Epidermal melanocyte (primary cell): Measurements from ENCODE around the gene CGB3.
"Not testable (repeated sequence)": the region's sequence is repeated elsewhere in the genome, so short reads cannot be mapped to it uniquely, and the experiment has no call there.

ENCODE experiments used
- DNase-seq: peaks from one replicate; pipeline ENCODE4 v3.0.0; 2011; ENCODE audit warnings: low spot score; ENCODE audit not compliant: insufficient read length

CGB3 gene

DNA sequence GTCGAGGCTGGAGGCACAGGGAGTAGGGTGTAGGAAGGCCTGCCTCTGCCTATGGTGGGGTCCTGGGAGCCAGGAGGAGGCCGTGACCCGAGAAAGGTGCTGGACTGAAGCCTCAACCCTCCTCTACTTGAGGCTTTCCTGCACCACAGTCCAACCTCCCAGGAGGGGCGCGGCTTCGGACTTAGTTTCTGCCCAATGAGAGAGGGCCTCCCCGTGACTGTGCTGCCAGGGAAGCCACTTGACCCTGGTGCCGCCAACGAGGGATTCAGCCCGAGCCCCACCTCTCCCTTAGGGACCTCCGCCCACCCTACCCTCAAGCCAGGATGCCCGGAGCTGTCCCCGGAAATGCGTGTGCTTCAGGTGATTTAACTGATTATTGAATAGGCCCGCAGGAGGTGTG is at the start of gene CGB3:
Gene CGB3, minus strand, starts transcription at position 101 of the 400 bp plus-strand sequence. CDS start 362 bp downstream, outside the sequence.
- DNase-seq = not testable (repeated sequence)

DNA sequence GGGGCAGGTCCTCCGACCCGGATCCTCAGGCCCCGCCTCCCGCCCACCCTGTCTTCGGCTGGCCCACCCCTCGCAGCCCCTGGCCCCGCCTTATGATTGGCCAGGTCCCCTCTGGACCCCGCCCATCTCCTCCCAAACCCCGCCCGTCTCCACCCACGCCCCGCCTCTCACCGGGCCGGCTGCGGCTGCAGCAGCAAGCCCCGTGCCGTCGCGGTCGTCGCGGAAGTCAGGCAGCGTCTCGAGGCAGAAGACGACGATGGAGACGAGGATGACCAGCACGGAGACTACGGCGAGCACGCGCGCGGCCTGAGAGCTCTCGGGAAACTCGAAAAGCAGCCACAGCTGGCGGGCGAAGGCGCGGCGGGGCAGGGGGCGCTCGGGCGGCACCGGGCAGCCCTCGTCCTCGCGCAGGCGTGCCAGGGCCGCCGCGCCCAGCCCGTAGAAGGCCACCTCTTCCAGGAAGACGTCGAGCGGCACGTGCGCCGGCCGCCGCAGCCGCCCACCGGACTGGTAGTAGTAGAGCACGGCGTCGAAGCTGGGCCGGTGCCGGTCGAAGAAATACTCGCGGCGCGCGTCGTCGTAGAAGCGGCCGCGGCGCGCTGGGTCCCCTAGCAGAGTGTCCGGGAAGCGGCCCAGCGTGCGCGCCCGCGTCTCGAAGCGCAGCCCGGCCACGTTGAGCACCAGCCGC is 47.9 kb upstream of the CGB3 start:
- peak; percentile 9 for DNase-seq

DNA sequence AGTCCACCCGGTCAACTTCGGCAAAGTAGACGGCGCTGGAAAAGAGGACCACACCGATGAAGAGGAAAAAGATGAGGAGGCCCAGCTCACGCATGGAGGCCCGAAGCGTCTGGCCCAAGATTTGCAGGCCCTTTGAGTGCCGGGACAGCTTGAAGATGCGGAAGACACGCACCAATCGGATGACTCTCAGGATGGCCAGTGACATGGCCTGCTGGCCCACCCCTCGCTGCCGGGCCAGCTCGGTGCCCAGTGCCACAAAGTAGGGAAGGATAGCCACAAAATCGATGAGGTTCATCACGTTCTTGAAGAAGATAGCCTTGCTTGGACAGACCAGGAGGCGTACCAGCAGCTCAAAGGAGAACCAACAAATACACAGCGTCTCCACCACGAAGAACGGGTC is 46.3 kb upstream of the CGB3 start:
- DNase-seq = no peak

DNA sequence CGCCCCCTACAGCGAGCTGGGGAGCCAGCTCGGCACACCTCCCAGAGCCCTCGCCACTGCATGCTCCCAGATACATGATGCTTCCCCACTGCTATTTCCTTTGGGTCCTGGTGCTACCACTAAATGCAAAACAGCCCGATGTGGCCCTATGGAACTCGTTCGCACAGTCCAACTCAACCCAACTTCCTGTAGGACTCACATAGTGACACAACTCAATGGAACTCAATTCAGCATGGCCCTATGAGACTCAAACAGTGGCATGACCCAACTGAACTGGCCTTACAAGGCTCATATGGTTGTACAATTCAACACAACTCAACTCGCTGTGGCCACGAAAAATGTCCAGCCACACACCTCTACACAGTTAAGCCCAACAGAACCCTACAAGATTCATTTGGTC is 44.9 kb upstream of the CGB3 start:
- DNase-seq = no peak

DNA sequence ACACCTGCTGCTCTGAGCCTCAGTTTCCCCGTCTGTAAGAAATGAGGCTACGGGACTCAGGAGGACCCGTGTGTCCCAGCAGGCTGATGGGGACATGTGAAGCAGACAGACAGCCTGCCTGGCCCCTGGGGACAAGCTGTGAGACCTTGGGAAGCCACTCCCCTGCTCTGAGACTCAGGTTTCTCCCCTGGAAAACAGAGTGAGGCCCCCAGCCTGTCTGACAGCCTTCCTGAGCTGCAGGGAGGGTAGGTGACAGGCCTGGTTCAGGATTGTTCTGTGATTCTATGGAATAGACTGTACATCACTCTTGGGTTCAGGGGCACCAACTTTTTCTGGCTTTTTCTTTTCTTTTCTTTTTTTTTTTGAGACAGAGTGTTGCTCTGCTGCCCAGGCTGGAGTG is 43.4 kb upstream of the CGB3 start:
- peak; percentile 19 for DNase-seq

DNA sequence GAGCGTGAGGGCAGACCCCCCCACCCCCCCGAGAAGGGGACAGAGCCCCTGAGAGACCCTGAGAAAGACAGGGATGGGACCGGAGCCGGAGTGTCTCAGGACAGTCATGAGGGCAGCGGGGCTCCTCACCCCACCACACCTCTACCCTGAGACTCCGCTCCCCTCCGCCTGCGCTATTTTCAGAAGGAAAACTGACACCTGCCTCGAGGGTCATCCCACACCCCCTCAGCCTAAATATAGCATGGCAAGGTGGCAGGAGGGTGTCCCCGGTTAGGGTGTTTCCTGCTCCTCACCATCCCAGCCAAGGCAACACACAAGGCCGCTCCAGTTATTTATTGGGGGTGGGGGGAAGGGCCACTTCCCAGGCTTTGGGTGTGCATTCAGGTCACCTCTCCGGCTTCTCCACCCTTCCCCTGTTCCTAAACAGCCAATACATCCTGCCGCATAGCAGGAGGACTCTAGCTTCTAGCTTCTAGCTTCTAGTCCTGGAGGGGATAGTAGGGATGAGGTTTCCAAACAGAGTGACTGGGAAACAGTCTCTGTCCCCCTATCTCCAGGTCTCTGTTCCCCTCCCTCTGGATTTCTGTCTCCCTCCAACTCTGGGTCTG is 41.9 kb upstream of the CGB3 start:
- peak; percentile 17 for DNase-seq

DNA sequence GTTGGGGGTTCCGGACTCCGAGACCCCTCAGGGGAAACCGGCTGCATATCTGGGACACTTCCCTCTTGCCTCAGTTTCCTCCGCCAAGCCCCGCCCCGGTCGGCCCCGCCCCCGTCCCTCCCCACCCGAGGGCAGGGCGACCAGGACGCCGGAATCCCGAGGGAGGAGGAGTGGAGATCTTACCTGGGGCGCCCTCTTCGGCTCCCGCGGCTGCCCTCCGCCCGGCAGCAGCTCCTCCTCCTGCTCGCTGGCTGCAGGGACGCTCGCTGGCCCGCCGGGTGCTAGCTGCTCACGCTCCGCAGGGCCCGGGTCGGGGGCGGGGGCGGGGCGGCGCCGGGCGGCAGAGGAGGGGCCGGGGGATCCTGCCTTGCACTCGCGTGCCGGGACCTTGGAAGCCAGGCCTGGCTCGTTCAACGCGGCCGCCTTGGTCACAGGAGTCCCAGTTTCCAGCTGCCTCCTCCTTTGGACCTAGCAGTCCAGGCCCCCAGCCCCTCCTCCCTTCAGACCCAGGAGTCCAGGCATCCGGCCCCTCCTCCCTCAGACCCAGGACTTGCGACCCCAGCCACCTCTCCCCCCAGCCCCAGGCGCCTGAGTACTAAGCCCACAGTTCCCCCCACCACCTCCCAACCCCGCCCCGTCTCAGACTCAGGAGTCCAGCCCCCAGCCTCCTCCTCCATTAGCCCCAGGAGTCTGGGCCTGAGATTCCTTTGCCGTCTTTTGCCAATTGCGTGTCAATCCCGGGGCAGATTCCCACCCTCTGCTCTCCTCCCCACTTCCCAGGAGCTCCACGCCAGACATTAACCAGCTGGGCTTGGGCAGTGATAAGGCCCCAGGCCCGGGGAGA is 40.9 kb upstream of the CGB3 start, which contains the start of gene NTF4:
Gene NTF4, minus strand, starts transcription at position 51 of the 844 bp plus-strand sequence. CDS start 2,821 bp downstream, outside the sequence.
- DNase-seq = peak; percentile 30

DNA sequence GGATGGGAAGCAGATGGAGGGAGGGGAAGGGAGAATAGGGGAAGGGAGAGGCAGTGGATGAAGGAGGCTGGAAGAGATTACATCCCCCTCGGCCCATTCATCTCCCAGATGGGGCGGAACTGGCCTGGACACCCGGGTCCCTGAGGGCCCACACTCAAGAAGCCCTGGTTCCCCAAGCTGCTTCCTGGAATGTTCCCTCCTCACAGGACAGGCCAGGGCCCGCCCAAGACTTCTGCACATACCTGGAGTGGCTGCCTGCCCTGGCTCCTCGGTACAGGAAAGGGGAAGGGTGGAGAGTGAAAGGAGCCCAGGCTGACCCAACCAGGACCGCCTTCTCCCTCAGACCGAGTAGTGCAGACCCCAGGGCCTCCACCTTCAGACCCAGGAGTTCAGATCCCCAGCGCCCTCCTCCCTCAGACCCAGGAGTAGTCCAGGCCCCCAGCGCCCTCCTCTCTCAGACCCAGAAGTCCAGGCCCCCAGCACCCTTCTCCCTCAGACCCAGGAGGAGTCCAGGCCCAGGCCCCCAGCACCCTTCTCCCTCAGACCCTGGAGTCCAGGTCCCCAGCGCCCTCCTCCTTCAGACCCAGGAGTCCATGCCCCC is 40.0 kb upstream of the CGB3 start:
- peak; percentile 14 for DNase-seq

DNA sequence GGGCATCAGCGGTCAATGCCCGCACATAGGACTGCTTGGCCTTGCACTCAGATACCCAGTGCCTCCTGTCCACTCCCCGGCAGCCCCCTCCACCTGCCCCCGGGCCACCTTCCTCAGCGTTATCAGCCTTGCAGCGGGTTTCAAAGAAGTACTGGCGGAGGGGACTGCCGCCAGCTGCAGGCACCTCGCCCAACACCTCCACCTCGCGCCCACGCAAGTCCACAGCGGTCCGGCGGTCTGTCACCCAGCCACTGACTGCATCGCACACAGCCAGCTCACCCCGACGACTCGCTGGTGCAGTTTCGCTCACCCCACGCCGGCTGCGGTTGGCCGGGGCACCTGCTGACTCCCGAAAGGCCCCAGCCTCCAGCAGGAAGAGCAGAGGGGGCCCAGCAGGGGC is 37.3 kb upstream of the CGB3 start:
- DNase-seq = peak; percentile 3

DNA sequence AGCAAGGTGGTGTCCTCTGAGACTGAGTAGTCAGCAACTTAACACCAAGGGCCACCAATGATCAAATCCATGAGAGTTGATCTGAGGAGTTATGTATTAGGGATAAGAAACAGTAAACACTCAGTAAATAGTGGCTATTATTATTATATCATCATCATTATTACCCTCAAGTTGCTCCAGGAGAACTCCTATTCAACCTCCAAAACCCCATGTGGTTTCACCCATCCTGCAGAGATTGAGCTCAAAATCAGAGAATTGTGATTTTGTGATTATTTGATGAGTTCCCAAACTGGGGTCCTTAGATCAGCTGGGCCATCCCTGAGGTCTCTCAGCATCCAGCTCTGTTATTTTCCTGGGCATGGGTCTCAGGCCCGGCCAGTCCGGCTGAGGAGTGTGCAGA is 36.9 kb upstream of the CGB3 start:
- DNase-seq = no peak

DNA sequence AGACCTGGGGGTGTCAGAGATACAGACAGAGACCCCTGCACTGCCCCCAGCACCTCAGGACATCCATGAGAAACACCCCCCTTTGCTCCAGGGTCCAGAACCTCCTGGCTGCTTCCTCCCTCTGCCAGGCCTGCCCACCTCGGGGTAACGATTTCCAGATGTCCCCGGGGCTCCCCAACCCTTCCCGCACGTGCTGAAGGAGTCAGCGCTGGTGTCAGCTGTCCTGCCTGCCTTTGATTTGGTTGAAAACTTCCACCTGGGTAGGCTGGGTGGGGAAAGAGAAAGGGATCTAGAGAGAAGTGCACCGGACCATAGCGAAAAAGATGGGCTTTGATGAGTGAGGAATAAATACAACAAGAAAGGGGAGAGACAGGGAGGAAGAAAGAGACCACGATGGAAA is 34.9 kb upstream of the CGB3 start:
- DNase-seq = peak; percentile 15

DNA sequence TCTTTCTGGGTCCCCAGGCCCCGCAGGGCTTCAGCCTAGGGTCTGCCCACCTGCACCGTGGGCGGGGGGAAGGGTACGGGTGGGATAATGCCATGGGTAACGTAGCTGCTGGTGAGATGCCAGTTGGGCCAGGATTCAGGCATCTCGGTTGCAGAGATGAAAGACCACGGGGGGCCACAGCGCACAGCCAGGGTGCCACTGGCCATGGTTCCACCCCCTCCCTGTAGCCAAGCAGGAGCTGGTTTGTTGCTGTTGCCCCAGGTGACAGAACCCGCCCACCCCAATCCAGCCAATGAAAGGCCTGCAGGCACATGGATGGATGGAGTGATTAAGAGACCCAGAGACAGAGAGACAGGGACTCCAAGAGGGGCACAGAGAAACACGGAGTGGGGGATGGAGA is 34.4 kb upstream of the CGB3 start:
- peak; percentile 24 for DNase-seq

DNA sequence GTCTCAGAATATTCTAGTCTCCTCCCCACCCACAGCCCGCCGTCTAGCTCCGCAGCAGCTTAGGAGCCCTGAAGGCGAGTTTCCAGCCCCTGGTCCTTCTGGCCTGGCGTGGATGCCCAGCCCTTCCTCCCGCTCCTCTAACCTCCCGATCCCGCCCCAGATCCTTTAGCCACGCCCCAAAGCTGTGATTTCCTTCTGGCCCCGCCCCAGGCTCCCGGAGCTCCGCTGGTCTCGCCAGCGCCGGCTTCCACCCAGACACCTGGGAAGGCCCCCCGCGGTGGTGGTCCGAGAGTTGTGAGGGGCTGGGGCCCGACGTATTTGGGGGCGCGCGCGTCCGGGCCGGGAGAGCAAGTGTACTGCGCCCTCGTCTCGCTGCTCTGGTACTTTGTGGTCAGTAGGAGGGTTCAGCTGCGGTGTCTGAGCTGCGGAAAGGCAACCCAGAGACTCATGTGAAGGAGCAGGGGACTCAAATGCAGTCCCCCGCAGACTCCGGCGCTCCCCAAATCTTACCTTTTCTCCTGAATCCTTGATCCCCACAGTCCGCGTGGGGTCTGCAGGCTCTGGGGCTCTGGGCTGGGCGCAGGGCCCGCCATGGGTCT is 33.6 kb upstream of the CGB3 start, which contains the start of gene CGB7:
Gene CGB7, minus strand, starts transcription at position 114 of the 599 bp plus-strand sequence. CDS start 2,374 bp downstream, outside the sequence.
- peak; percentile 92 for DNase-seq

DNA sequence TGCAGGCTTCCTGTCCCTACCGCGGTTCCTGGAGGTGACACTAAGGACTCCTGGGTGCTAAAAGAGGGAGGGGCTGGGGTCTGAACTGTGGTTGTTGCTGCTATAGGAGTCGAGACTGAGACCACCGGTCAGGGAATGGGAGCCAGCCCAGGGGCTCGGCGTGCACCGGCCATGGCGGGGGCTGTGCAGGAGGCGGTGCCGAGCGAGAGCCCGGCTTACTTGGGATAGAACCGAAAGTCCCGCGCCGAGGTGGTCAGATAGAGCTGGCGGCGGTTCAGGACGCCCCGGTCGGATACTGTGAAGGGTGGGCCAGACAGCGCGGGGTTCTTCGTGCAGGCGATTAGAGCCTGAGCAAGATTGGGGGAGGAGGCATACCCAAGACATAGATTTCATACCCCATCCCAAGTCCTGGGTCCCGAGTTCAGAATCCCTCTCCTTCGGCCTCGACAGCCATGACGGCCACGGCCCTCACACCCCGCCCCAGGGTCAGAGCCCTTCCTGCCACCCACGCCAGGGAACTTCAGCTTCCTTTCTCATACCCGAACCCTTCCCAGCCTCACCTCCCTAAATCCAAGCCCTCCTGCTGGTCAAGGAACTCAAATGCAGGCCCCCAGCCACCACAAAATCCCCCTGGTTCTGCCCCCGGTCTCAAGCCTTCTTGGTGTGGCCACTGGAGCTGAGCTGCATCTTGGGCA is 32.9 kb upstream of the CGB3 start:
- DNase-seq = peak; percentile 6

DNA sequence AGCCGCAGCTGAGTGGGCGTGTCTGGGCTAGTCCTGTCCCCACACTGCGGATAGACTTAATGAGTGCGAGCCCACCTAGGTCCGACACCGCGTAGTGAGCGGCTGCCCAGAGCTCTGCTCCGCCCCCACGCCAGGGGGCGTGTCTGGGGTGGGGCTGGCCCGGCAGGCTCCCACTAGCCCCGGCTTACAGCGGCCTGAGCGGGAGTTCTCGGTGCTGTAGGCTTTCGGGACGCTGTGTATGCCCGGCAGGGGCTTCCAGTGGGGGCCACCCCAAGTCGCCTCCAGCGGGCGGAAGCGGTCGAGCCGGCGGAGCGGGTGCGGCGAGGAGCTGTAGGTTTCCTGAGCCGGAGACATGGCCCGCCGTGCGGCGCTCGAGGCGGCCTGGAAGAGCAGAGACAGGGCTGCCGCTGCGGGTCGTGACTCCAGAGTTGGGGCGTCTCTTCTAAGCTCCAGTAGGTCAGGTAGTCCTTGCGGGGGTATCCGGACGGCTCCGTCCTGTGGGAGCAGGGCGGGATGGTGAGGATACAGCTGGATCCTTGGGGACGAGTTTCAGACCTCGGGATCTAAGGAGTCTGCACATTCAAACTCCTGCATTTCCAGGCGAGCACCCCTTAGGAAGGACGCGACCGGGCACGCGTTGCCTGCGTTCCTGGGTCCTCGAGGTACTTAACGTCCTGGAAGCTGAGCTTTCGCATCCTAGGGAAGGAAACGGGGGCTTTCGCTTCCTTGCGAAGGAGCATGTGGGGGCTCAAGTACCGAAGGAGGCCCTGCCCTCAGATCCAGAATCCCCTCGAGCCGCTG is 32.2 kb upstream of the CGB3 start:
- DNase-seq = peak; percentile 84

DNA sequence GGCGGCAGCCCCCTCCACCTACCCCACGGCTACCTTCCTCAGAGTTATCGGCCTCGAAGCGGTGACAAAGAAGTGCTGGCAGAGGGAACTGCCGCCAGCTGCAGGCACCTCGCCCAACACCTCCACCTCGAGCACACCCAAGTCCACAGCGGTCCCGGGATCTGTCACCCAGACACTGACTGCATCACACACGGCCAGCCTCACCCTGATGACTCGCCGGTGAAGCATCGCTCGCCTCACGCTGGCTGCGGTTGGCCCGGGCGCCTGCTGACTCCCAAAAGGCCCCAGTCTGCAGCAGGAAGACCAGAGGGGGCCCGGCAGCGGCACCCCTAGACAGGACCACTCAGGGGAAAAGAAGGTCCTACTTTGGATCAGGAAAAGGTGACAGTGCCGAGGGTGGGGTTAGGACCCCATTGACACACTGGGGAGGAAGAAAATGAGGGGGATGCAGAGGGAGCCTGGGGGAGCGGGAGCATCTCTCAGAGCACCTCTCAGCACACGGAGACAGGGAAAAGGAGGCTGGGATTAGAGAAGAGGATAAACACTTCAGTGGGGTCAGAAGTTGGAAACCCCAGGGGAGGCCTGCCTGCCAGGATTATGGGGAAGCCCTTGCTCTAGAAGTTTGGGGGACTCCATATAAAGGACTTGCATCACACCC is 26.4 kb upstream of the CGB3 start:
- not testable (repeated sequence) for DNase-seq

DNA sequence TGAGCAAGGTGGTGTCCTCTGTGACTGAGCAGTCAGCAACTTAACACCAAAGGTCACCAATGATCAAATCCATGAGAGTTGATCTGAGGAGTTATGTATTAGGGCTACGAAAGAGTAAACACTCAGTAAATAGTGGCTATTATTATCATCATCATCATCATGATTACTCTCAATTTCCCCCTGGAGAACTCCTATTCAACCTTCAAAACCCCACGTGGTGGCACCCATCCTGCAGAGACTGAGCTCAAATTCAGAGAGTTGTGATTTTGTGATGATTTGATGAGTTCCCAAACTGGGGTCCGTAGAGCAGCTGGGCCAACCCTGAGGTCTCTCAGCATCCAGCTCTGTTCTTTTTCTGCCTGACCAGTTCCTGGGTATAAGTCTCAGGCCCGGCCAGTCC is 25.7 kb upstream of the CGB3 start:
- DNase-seq = not testable (repeated sequence)

DNA sequence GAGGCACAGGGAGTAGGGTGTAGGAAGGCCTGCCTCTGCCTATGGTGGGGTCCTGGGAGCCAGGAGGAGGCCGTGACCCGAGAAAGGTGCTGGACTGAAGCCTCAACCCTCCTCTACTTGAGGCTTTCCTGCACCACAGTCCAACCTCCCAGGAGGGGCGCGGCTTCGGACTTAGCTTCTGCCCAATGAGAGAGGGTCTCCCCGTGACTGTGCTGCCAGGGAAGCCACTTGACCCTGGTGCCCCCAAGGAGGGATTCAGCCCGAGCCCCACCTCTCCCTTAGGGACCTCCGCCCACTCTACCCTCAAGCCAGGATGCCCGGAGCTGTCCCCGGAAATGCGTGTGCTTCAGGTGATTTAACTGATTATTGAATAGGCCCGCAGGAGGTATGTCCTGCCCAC is 24.9 kb upstream of the CGB3 start, which contains the start of gene CGB8:
Gene CGB8, minus strand, starts transcription at position 101 of the 400 bp plus-strand sequence. CDS start 372 bp downstream, outside the sequence.
- not testable (repeated sequence) for DNase-seq

DNA sequence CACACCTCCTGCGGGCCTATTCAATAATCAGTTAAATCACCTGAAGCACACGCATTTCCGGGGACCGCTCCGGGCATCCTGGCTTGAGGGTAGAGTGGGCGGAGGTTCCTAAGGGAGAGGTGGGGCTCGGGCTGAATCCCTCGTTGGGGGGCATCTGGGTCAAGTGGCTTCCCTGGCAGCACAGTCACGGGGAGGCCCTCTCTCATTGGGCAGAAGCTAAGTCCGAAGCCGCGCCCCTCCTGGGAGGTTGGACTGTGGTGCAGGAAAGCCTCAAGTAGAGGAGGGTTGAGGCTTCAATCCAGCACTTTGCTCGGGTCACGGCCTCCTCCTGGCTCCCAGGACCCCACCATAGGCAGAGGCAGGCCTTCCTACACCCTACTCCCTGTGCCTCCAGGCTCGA is 19.4 kb upstream of the CGB3 start, which contains the start of gene CGB5:
Gene CGB5, plus strand, starts transcription at position 301 of the 400 bp plus-strand sequence. CDS start 362 bp downstream, outside the sequence.
- DNase-seq = not testable (repeated sequence)
